ENCODE data around the gene SND1. TPM values are rescaled to one million over a fixed set of nuclear protein-coding genes. Genes with fewer than 3 reads are reported as not detected.

SND1 gene
- total and polyA plus RNA-seq, 4 donors: 50.3 to 150 (median 105) TPM

GRCh38 chr7:127949769-127950222, 297.8 kb downstream of the SND1 start:
- intact Hi-C loops (cut with DNase I): no loop called here
- Histone ChIP-seq H3K36me3 (ENCODE audit: control insufficient read depth in 1 of 2, insufficient read depth in 2 of 2, low read length in 1 of 2) (peaks cover 2 to 8% of the 10 kb centered on the region in 2 donors), H3K9me3 (ENCODE audit: control insufficient read depth, low read length) (no peaks in the 10 kb centered on the region), H3K27ac (ENCODE audit: low read depth in 1 of 2, low read length in 2 of 2) (no peak overlapping the region), H3K4me3 (ENCODE audit: low read length in 2 of 2) (no peak overlapping the region), H3K4me1 (ENCODE audit: control insufficient read depth in 1 of 2, insufficient read depth in 2 of 2, low read length in 2 of 2) (no peaks in the 10 kb centered on the region), H3K27me3 (ENCODE audit: control insufficient read depth in 1 of 2, insufficient read depth in 2 of 2, low read length in 1 of 2) (no peaks in the 10 kb centered on the region)
- DNase-seq: no peak
- 79% methylated on average over 1 of the region's 1 CpG for WGBS, 2 donors
- ATAC-seq (ENCODE audit: low FRiP score): no peak

DNA sequence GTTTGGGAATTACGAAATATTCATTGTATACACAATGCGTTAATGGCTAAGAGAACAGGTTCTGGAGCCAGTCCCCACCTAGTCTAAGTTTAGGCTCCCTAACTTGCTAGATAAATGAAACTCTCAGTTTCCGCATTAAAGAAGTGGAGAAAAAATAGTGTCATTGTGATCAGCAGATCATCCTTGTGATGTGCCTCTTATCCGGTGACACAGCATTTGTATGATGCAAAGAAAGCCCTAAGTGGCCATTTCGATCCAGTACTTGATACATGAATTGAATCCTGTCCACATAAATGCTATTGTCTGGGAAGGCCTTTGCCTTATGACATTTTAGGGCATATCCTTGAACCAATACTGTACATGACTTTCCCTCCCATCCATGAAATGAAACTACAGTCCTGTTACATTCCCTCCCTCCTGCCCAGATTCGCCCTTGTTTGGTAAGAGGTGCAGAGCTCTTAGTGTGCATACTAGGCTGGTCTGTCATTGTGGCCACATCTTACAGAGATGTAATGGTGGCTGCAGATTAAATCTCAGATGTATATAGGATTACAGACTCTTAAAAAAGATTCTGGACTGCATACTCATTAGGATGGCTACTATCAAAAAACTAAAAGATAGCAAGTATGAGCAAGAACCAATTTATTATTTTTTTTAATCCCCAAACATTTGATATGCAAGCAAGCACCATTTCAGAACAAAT, 298.4 kb downstream of the SND1 start:
- Histone ChIP-seq H3K27me3 (ENCODE audit: control insufficient read depth in 1 of 2, insufficient read depth in 2 of 2, low read length in 1 of 2) (no peaks in the 10 kb centered on the region), H3K36me3 (ENCODE audit: control insufficient read depth in 1 of 2, insufficient read depth in 2 of 2, low read length in 1 of 2) (peaks cover 4 to 8% of the 10 kb centered on the region in 2 donors), H3K4me1 (ENCODE audit: control insufficient read depth in 1 of 2, insufficient read depth in 2 of 2, low read length in 2 of 2) (no peaks in the 10 kb centered on the region), H3K4me3 (ENCODE audit: low read length in 2 of 2) (no peak overlapping the region), H3K9me3 (ENCODE audit: control insufficient read depth, low read length) (no peaks in the 10 kb centered on the region), H3K27ac (ENCODE audit: low read depth in 1 of 2, low read length in 2 of 2) (no peak overlapping the region)
- ATAC-seq (ENCODE audit: low FRiP score) (no peak), DNase-seq (no peak)
- WGBS, 2 donors: 96 to 97% methylated on average over 6 of the region's 6 CpGs
- intact Hi-C loops (cut with DNase I): no loop called here

- H3K27me3 ChIP-seq (ENCODE audit: control insufficient read depth in 1 of 2, insufficient read depth in 2 of 2, low read length in 1 of 2): no peaks in the 10 kb centered on the region
- no peak overlapping the region for H3K27ac ChIP-seq (ENCODE audit: low read depth in 1 of 2, low read length in 2 of 2)
- ATAC-seq (ENCODE audit: low FRiP score) (no peak), DNase-seq (no peak)
- H3K9me3 ChIP-seq (ENCODE audit: control insufficient read depth, low read length): no peaks in the 10 kb centered on the region
- no peaks in the 10 kb centered on the region for H3K4me1 ChIP-seq (ENCODE audit: control insufficient read depth in 1 of 2, insufficient read depth in 2 of 2, low read length in 2 of 2)
- WGBS, 2 donors: 92% methylated on average over 5 of the region's 5 CpGs
- no peak overlapping the region for H3K4me3 ChIP-seq (ENCODE audit: low read length in 2 of 2)
- intact Hi-C loops (cut with DNase I): no loop called here
- H3K36me3 ChIP-seq (ENCODE audit: control insufficient read depth in 1 of 2, insufficient read depth in 2 of 2, low read length in 1 of 2): peaks cover 4 to 7% of the 10 kb centered on the region in 2 donors
Observed at GRCh38 chr7:127953423-127954356, 301.7 kb downstream of the SND1 start.

DNA sequence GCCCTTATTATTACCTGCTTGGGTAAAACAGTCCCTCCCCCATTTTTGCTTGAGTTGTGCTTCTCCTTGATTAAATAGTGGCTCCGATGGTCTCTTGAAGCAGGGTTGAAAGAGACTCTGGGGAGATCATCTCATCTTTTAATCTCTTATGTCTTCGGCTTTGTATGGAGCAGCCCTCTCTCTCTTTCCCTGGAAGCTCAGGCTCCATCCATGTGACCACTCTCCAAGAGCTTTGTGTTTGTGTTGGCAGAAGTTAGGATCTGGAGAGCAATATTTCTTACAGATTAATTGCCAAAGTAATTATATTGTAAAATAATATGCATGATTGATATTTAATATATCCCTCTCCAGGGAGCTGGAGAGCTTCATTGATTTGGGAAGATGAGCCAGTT, 302.4 kb downstream of the SND1 start:
- intact Hi-C loops (cut with DNase I): no loop called here
- ATAC-seq (ENCODE audit: low FRiP score) (no peak), DNase-seq (no peak)
- Histone ChIP-seq H3K4me1 (ENCODE audit: control insufficient read depth in 1 of 2, insufficient read depth in 2 of 2, low read length in 2 of 2) (no peaks in the 10 kb centered on the region), H3K4me3 (ENCODE audit: low read length in 2 of 2) (no peak overlapping the region), H3K27me3 (ENCODE audit: control insufficient read depth in 1 of 2, insufficient read depth in 2 of 2, low read length in 1 of 2) (no peaks in the 10 kb centered on the region), H3K27ac (ENCODE audit: low read depth in 1 of 2, low read length in 2 of 2) (no peak overlapping the region), H3K36me3 (ENCODE audit: control insufficient read depth in 1 of 2, insufficient read depth in 2 of 2, low read length in 1 of 2) (peaks cover 4 to 7% of the 10 kb centered on the region in 2 donors), H3K9me3 (ENCODE audit: control insufficient read depth, low read length) (no peaks in the 10 kb centered on the region)
- 35 to 49% methylated on average over 2 of the region's 2 CpGs for WGBS, 2 donors

- no peak overlapping the region for H3K4me3 ChIP-seq (ENCODE audit: low read length in 2 of 2)
- H3K36me3 ChIP-seq (ENCODE audit: control insufficient read depth in 1 of 2, insufficient read depth in 2 of 2, low read length in 1 of 2): peaks cover 4 to 10% of the 10 kb centered on the region in 2 donors
- H3K27me3 ChIP-seq (ENCODE audit: control insufficient read depth in 1 of 2, insufficient read depth in 2 of 2, low read length in 1 of 2): no peaks in the 10 kb centered on the region
- no peaks in the 10 kb centered on the region for H3K4me1 ChIP-seq (ENCODE audit: control insufficient read depth in 1 of 2, insufficient read depth in 2 of 2, low read length in 2 of 2)
- intact Hi-C loops (cut with DNase I): no loop called here
- no peak for DNase-seq
- WGBS, 2 donors: 85 to 87% methylated on average over 7 of the region's 7 CpGs
- no peak overlapping the region for H3K27ac ChIP-seq (ENCODE audit: low read depth in 1 of 2, low read length in 2 of 2)
- H3K9me3 ChIP-seq (ENCODE audit: control insufficient read depth, low read length): no peaks in the 10 kb centered on the region
- no peak for ATAC-seq (ENCODE audit: low FRiP score)
Observed at GRCh38 chr7:127955051-127955531, 303.1 kb downstream of the SND1 start.

- Histone ChIP-seq H3K4me1 (ENCODE audit: control insufficient read depth in 1 of 2, insufficient read depth in 2 of 2, low read length in 2 of 2) (no peaks in the 10 kb centered on the region), H3K36me3 (ENCODE audit: control insufficient read depth in 1 of 2, insufficient read depth in 2 of 2, low read length in 1 of 2) (peaks cover 2 to 10% of the 10 kb centered on the region in 2 donors), H3K4me3 (ENCODE audit: low read length in 2 of 2) (no peak overlapping the region), H3K27ac (ENCODE audit: low read depth in 1 of 2, low read length in 2 of 2) (no peak overlapping the region), H3K9me3 (ENCODE audit: control insufficient read depth, low read length) (no peaks in the 10 kb centered on the region), H3K27me3 (ENCODE audit: control insufficient read depth in 1 of 2, insufficient read depth in 2 of 2, low read length in 1 of 2) (no peaks in the 10 kb centered on the region)
- no peak for ATAC-seq (ENCODE audit: low FRiP score)
- 74 to 85% methylated on average over 5 of the region's 5 CpGs for WGBS, 2 donors
- DNase-seq: no peak
- intact Hi-C loops (cut with DNase I): no loop called here
Observed at GRCh38 chr7:127957886-127958285, 305.9 kb downstream of the SND1 start.

DNA sequence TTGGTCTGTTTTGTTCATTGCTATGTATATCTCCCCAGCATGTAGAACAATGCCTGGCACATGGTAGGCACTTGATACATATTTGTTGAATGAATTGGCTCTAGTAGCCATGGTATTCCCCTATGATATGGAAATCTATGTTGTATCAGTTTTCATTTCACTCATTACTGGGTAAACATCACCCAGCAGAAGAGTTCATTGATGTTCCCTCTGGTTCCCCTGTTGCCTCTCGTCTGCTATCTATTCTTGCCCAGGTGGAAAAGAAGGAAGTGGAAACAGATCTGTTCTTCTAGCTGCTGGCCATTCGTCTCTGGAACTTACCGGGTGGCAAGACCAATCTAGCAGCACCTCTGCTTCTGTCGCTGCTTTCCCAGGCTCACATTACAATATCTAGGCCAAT, 307.8 kb downstream of the SND1 start:
- Histone ChIP-seq H3K36me3 (ENCODE audit: control insufficient read depth in 1 of 2, insufficient read depth in 2 of 2, low read length in 1 of 2) (peaks cover 2 to 5% of the 10 kb centered on the region in 2 donors), H3K4me3 (ENCODE audit: low read length in 2 of 2) (no peak overlapping the region), H3K27ac (ENCODE audit: low read depth in 1 of 2, low read length in 2 of 2) (no peak overlapping the region), H3K27me3 (ENCODE audit: control insufficient read depth in 1 of 2, insufficient read depth in 2 of 2, low read length in 1 of 2) (no peaks in the 10 kb centered on the region), H3K4me1 (ENCODE audit: control insufficient read depth in 1 of 2, insufficient read depth in 2 of 2, low read length in 2 of 2) (no peaks in the 10 kb centered on the region), H3K9me3 (ENCODE audit: control insufficient read depth, low read length) (no peaks in the 10 kb centered on the region)
- DNase-seq (no peak), ATAC-seq (ENCODE audit: low FRiP score) (no peak)
- 95 to 97% methylated on average over 4 of the region's 4 CpGs for WGBS, 2 donors
- intact Hi-C loops (cut with DNase I): no loop called here

DNA sequence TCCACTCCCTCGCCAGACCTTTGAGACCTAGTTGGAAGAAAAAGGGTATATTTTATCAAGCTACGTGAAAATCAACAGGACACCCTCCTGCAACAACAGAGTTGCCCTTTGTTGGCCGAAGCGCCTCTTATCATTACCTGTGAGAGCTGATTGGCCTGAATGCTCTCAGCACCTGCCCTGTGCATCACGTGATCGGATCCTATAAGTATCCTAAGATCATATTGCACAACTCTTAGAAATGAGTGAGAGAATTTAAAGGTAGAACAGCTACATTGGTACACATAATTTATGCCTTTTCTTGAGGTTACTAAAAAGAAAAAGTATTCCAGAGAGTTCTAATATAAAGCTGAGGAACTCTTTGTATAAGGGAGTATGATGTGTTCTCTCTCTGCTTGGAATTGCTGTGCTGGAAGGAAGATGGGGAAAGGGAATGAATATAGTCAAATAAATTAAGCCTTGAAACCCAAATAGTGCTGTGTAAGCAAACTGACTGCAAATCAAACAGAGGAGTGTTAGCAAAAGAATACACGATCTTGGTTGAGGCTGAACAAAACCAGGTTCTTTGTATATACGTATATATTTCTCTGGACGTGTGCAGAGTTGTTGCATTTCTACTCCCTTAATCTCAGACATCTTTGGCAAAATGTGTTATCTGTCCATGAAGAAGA, 309.9 kb downstream of the SND1 start:
- DNase-seq (no peak), ATAC-seq (ENCODE audit: low FRiP score) (no peak)
- Histone ChIP-seq H3K27me3 (ENCODE audit: control insufficient read depth in 1 of 2, insufficient read depth in 2 of 2, low read length in 1 of 2) (no peaks in the 10 kb centered on the region), H3K27ac (ENCODE audit: low read depth in 1 of 2, low read length in 2 of 2) (no peak overlapping the region), H3K36me3 (ENCODE audit: control insufficient read depth in 1 of 2, insufficient read depth in 2 of 2, low read length in 1 of 2) (peaks cover 0 to 3% of the 10 kb centered on the region in 2 donors), H3K4me1 (ENCODE audit: control insufficient read depth in 1 of 2, insufficient read depth in 2 of 2, low read length in 2 of 2) (no peaks in the 10 kb centered on the region), H3K9me3 (ENCODE audit: control insufficient read depth, low read length) (no peaks in the 10 kb centered on the region), H3K4me3 (ENCODE audit: low read length in 2 of 2) (no peak overlapping the region)
- 92% methylated on average over 9 of the region's 9 CpGs for WGBS, 2 donors
- intact Hi-C loops (cut with DNase I): no loop called here
